ENCODE results near the gene SQSTM1. TPM values are rescaled to one million over a fixed set of nuclear protein-coding genes. Genes with fewer than 3 reads are reported as not detected.

SQSTM1 gene
- total and polyA plus RNA-seq, 2 experiments from 2014 or later: 402 to 641 TPM

GRCh38 chr5:179840766-179841165 is 20.1 kb downstream of the SQSTM1 start:
- 93% methylated on average over 17 of the region's 17 CpGs for WGBS (ENCODE audit: low lambda C conversion rate, missing lambda C conversion rate)
- no peak overlapping the region for H3K27ac ChIP-seq

GRCh38 chr5:179841621-179842020 is 20.9 kb downstream of the SQSTM1 start:
- 98% methylated on average over 9 of the region's 9 CpGs for WGBS (ENCODE audit: low lambda C conversion rate, missing lambda C conversion rate)

More at GRCh38 chr5:179840766-179841165, 20.1 kb downstream of the SQSTM1 start:
- Histone ChIP-seq H3K4me1 (ENCODE audit: insufficient read depth) (no peaks in the 10 kb centered on the region), H3K9me2 (replicated peaks; ENCODE audit: insufficient read depth) (no peaks in the 10 kb centered on the region), H3K9me3 (ENCODE audit: low read depth) (peaks cover 8% of the 10 kb centered on the region), H3K4me3 (no peak overlapping the region), H3K27me3 (no peaks in the 10 kb centered on the region), H3K4me2 (no peak overlapping the region), H3K36me3 (replicated peaks; ENCODE audit: insufficient read depth, low read depth) (peaks cover 5% of the 10 kb centered on the region), H2AFZ (no peak overlapping the region), H3K79me2 (no peaks in the 10 kb centered on the region), H4K20me1 (ENCODE audit: insufficient read depth, poor library complexity, severe bottlenecking) (peaks cover 9% of the 10 kb centered on the region)
- no peak for TF ChIP-seq EZH2phosphoT487 (IDR thresholded peaks at IDR 0.05; ENCODE audit: low read depth, severe bottlenecking, unreplicated experiment)
- TF ChIP-seq EZH2 (IDR thresholded peaks at IDR 0.05; ENCODE audit: borderline replicate concordance): no peak
- TF ChIP-seq CTCF (IDR thresholded peaks at IDR 0.05; ENCODE audit: poor library complexity): no peak
- no peak for DNase-seq (ENCODE audit: low spot score)

DNA sequence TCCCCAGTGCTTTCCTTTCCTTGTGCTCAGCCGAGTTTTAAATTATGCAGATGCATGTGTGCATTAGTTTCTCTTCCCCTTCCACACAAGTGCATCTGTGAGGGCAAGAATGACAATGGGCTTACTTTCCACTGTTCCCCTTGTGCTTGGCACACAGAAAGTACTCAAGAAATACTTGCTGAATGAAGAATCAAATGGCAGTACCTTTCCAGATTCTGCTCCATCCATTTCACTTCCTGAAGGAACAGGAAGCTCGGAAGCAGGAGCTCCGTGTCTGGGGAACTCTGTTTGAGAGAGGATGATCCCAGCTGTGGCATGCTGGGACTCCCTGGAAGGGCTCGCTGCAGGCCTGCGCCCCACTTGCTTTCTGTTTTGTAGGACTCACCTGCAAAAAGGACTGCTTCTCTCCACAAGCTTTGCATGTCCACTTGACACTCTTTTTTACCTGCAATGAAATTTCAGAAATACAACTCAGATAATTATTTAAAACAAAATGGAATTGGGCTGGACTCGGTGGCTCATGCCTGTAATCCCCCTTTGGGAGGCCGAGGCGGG is 32.4 kb downstream of the SQSTM1 start:
- Histone ChIP-seq H3K79me2 (peaks cover 31% of the 10 kb centered on the region), H3K27me3 (no peaks in the 10 kb centered on the region), H3K27ac (no peak overlapping the region), H2AFZ (no peak overlapping the region), H3K4me3 (no peak overlapping the region), H3K4me1 (ENCODE audit: insufficient read depth) (no peaks in the 10 kb centered on the region), H3K36me3 (replicated peaks; ENCODE audit: insufficient read depth, low read depth) (no peaks in the 10 kb centered on the region), H4K20me1 (ENCODE audit: insufficient read depth, poor library complexity, severe bottlenecking) (no peaks in the 10 kb centered on the region), H3K9me2 (replicated peaks; ENCODE audit: insufficient read depth) (no peaks in the 10 kb centered on the region), H3K9me3 (ENCODE audit: low read depth) (no peaks in the 10 kb centered on the region), H3K4me2 (no peak overlapping the region)
- WGBS (ENCODE audit: low lambda C conversion rate, missing lambda C conversion rate): 90% methylated on average over 8 of the region's 8 CpGs
- no peak for DNase-seq (ENCODE audit: low spot score)
- TF ChIP-seq CTCF (IDR thresholded peaks at IDR 0.05; ENCODE audit: poor library complexity) (no peak), EZH2phosphoT487 (IDR thresholded peaks at IDR 0.05; ENCODE audit: low read depth, severe bottlenecking, unreplicated experiment) (no peak), EZH2 (IDR thresholded peaks at IDR 0.05; ENCODE audit: borderline replicate concordance) (no peak)

More at GRCh38 chr5:179841621-179842020, 20.9 kb downstream of the SQSTM1 start:
- H3K9me3 ChIP-seq (ENCODE audit: low read depth): peaks cover 8% of the 10 kb centered on the region
- no peak overlapping the region for H2AFZ ChIP-seq
- no peak overlapping the region for H3K4me3 ChIP-seq
- H3K27ac ChIP-seq: no peak overlapping the region
- TF ChIP-seq EZH2 (IDR thresholded peaks at IDR 0.05; ENCODE audit: borderline replicate concordance) (no peak), EZH2phosphoT487 (IDR thresholded peaks at IDR 0.05; ENCODE audit: low read depth, severe bottlenecking, unreplicated experiment) (no peak)
- DNase-seq (ENCODE audit: low spot score): no peak
- no peaks in the 10 kb centered on the region for H3K27me3 ChIP-seq
- no peaks in the 10 kb centered on the region for H3K36me3 ChIP-seq (replicated peaks; ENCODE audit: insufficient read depth, low read depth)
- peaks cover 9% of the 10 kb centered on the region for H4K20me1 ChIP-seq (ENCODE audit: insufficient read depth, poor library complexity, severe bottlenecking)
- no peaks in the 10 kb centered on the region for H3K9me2 ChIP-seq (replicated peaks; ENCODE audit: insufficient read depth)
- no peaks in the 10 kb centered on the region for H3K4me1 ChIP-seq (ENCODE audit: insufficient read depth)
- no peak overlapping the region for H3K4me2 ChIP-seq
- H3K79me2 ChIP-seq: no peaks in the 10 kb centered on the region

GRCh38 chr5:179854356-179854755 is 33.7 kb downstream of the SQSTM1 start:
- no peak overlapping the region for H2AFZ ChIP-seq
- H3K9me2 ChIP-seq (replicated peaks; ENCODE audit: insufficient read depth): no peaks in the 10 kb centered on the region
- DNase-seq (ENCODE audit: low spot score): no peak
- no peak overlapping the region for H3K4me3 ChIP-seq
- H3K4me2 ChIP-seq: no peak overlapping the region
- peaks cover 31% of the 10 kb centered on the region for H3K79me2 ChIP-seq
- H4K20me1 ChIP-seq (ENCODE audit: insufficient read depth, poor library complexity, severe bottlenecking): no peaks in the 10 kb centered on the region
- TF ChIP-seq CTCF (IDR thresholded peaks at IDR 0.05; ENCODE audit: poor library complexity): no peak
- TF ChIP-seq EZH2phosphoT487 (IDR thresholded peaks at IDR 0.05; ENCODE audit: low read depth, severe bottlenecking, unreplicated experiment): no peak
- TF ChIP-seq EZH2 (IDR thresholded peaks at IDR 0.05; ENCODE audit: borderline replicate concordance): no peak
- no peaks in the 10 kb centered on the region for H3K27me3 ChIP-seq
- WGBS (ENCODE audit: low lambda C conversion rate, missing lambda C conversion rate): 83% methylated on average over 8 of the region's 8 CpGs
- no peak overlapping the region for H3K27ac ChIP-seq
- no peaks in the 10 kb centered on the region for H3K9me3 ChIP-seq (ENCODE audit: low read depth)
- no peaks in the 10 kb centered on the region for H3K36me3 ChIP-seq (replicated peaks; ENCODE audit: insufficient read depth, low read depth)
- H3K4me1 ChIP-seq (ENCODE audit: insufficient read depth): no peaks in the 10 kb centered on the region

All from hepatocyte (in vitro differentiated cells).